Amniotic stem cell (primary cell): ENCODE measurements around the gene PIH1D1.
"Not testable (repeated sequence)": the region's sequence is repeated elsewhere in the genome, so short reads cannot be mapped to it uniquely, and the experiment has no call there.

ENCODE experiments used
- DNase-seq: peaks from one replicate; lab custom pipeline; 2025; lab: John Stamatoyannopoulos, UW

PIH1D1 gene

GRCh38 chr19:49481020-49481683 is 29.5 kb upstream of the PIH1D1 start:
- no peak for DNase-seq

DNA sequence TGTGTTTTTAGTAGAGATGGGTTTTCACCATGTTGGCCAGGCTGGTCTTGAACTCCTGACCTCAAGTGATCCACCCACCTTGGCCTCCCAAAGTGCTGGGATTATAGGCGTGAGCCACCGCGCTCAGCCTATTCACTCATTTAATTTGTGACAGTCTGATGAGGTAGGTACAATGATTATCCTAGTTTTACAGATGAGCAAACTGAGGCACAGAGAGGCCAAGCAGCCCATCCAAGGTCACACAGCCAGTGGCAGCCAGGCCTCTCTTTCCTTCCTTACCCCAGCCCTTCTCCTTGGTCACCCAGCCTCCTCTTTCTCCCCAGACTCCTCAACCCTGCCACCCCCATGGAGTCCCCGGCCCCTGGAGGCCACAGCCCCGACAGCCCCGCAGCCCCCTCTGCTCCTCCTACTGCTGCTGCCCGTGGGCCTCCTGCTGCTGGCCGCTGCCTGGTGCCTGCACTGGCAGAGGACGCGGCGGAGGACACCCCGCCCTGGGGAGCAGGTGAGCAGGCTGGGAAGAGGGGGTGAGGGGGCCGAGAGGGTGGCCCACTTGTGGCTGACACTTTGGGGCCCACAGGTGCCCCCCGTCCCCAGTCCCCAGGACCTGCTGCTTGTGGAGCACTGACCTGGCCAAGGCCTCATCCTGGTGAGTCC is 28.5 kb upstream of the PIH1D1 start:
- DNase-seq = no peak

DNA sequence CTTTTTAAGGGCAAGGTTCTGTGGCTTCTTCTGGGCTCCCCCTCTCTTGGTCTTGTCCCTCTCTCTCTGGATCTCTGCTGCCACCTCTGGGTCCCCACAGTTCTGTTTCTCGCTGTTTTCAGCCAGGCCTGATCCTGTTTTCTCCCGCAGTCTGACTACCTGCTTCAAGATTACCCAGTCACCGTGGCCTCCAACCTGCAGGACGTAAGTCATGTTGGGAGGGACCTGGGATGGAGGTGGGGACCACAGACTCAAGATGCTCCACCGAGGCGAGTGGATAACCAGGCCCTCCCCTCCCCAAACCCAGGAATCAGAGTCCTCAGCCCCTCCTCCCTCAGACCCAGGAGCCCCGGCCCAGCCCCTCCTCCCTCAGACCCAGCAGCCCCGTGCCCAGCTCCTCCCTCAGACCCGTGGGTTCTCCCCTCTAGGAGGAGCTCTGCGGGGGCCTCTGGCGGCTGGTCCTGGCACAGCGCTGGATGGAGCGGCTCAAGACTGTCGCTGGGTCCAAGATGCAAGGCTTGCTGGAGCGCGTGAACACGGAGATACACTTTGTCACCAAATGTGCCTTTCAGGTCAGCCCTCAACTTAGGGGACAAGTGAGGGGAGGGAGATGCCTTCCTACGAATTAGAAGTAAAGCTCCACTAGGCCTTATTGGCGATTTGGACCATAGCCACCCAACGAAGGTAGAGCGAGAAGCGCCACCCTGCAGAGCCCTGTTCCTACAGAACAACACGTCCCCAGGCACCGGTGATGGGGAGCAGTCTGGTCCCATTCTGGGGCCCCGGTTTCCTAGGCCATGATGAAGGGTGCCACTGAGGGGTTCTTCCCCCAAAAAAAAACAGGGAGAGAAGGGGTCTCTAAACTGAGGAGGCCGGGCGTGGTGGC is 24.6 kb upstream of the PIH1D1 start:
- no peak for DNase-seq

DNA sequence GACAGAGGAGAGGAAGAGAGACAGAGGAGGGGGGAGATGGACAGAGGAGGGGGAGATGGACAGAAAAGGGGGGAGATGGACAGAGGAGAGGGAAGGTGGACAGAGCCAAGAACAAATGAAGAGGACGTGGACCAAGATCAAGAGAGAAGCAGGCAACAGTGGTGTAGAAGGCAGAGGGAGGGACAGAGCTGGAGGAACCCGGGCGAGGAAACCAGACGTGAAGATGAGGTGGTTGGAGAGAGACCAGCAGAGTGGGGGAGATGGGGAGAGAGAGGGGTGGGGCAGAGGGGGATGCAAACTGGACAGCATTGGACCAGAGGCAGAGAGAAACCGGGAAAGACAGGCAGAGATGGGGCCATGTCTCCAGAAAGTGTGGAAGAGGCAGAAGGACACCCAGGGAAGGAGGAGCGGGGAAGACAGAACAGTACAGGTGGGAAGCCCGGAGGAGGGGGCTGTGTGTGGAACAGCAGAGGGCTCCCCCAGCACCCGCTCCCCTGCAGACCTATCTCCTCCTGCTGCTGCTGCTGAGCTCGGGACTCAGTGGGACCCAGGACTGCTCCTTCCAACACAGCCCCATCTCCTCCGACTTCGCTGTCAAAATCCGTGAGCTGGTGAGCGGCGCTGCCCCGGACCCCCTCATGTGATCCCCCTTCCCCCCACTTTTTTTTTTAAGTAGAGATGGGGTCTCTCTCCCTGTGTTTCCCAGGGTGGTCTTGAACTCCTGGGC is 23.7 kb upstream of the PIH1D1 start:
- no peak for DNase-seq

GRCh38 chr19:49474542-49474924 is 22.9 kb upstream of the PIH1D1 start:
- no peak for DNase-seq

DNA sequence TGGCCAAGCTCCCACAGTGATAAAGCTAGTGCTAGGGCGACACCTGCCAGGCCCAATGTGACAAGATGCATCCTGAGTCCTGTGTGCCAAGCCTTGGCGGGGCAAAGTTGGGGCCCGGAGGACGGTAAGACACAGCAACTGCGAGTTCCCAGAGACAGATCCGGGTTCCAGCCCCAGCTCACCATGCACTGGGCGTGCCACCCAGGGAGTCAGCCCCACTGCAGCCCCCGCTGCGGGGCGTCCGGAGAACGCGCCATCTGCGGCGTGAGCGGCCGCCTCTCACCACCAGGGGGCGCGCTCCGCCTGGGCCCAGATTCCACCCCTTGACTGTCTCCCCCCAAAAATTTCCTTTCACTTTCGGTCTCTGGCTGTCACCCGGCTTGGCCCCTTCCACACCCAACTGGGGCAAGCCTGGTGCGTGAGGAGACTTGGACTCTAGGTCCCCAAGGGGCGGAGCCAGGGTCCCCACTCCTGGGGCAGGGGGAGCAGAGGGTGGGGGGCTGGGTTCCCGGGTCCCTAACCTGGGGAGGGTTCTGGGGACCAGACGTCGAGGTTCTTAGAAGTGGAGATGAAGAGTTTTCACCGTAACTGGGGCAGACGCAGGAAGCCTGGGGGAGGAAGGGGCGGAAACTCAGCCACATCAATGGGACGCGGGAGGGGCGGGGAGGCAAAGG is 22.4 kb upstream of the PIH1D1 start, which contains the start of gene FLT3LG:
FLT3LG (plus strand) TSS at position 348 of the 674 bp plus-strand sequence. CDS start 425 bp downstream, outside the sequence.
- peak; percentile 67 for DNase-seq

- DNase-seq = not testable (repeated sequence)
These were observed 21.9 kb upstream of the PIH1D1 start for GRCh38 chr19:49473501-49473867.

DNA sequence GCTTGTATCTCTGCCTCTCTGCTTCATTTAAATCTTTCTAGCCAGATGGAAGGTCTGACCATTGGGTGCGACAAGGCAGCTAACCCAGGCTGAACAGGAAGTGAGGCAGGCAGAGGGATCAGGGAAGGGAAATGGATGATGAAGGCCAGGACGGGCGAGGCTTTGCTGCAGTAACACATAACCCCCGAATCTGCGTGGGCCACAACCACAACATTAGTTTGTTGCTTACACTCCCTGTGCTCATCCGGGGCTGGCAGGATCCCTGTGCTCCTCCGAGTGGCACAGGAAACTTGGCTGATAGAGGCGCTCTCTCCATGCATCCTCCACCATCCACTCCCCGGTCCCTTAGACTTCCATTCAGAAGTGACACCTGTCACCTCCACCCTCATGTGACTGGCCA is 21.3 kb upstream of the PIH1D1 start:
- no peak for DNase-seq

DNA sequence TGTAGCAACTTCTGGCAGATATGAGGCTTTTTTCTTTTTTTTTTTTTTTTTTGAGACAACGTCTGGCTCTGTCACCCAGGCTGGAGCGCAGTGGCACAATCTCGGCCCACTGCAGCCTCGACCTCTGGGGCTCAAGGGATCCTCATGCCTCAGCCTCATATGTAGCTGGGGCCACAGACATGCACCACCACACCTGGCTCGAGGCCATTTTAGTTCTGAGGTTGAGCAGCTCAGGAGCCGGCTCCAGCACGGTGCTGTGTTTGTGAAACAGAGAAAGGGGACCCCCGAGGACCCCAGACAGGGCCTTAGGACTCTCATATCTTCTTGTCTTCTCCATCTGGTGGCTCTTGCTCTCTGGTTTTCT is 19.0 kb upstream of the PIH1D1 start:
- DNase-seq = no peak

- no peak for DNase-seq
These were observed 18.4 kb upstream of the PIH1D1 start for GRCh38 chr19:49469828-49470614.

GRCh38 chr19:49468746-49469447 is 17.3 kb upstream of the PIH1D1 start:
- no peak for DNase-seq

DNA sequence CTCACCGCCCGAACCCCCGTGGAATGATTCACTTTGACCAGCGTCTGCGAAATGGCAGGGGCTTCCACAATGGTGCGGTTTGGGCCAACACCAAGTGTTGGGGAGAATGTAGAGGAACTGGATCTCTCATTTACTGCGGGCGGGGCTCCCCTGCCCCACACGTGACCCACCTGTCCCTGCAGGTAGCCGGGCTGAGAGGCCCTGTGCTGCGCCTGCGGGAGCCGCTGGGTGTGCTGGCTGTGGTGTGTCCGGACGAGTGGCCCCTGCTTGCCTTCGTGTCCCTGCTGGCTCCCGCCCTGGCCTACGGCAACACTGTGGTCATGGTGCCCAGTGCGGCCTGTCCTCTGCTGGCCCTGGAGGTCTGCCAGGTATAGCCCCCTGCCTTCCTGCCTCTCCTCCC is 16.6 kb upstream of the PIH1D1 start:
- DNase-seq = no peak

GRCh38 chr19:49465371-49465770 is 13.8 kb upstream of the PIH1D1 start:
- DNase-seq = no peak

GRCh38 chr19:49463960-49464740 is 12.5 kb upstream of the PIH1D1 start:
- DNase-seq = no peak

GRCh38 chr19:49462492-49462891 is 10.9 kb upstream of the PIH1D1 start:
- no peak for DNase-seq

GRCh38 chr19:49461656-49462055 is 10.0 kb upstream of the PIH1D1 start:
- DNase-seq = no peak

- DNase-seq = not testable (repeated sequence)
These were observed 9.5 kb upstream of the PIH1D1 start for GRCh38 chr19:49461130-49461529.

- DNase-seq = no peak
These were observed 7.8 kb upstream of the PIH1D1 start for GRCh38 chr19:49459388-49459787.

GRCh38 chr19:49458567-49458903 is 6.9 kb upstream of the PIH1D1 start:
- no peak for DNase-seq

- no peak for DNase-seq
These were observed 4.7 kb upstream of the PIH1D1 start for GRCh38 chr19:49456326-49456725.
